ENCODE data around the gene OR11A1. TPM values are rescaled to one million over a fixed set of nuclear protein-coding genes. Genes with fewer than 3 reads are reported as not detected.

Gene OR11A1
- total and polyA plus RNA-seq, 2 donors (not counting 1 experiment from before 2014, with no cell fraction given) = not detected

GRCh38 chr6:29487660-29488059 is 30.8 kb upstream of the OR11A1 start, which contains the start of gene MAS1L:
Gene MAS1L (minus strand): TSS chr6:29487956. CDS start chr6:29487902, 54 bp downstream.
- Histone ChIP-seq H3K4me2 (replicated peaks; ENCODE audit: low read depth, low read length, poor library complexity, severe bottlenecking) (no peak within 1 kb of the TSS), H3K4me1 (ENCODE audit: control insufficient read depth in 2 of 2, insufficient read depth in 2 of 2, low read length in 2 of 2) (no peaks in the 10 kb centered on the region), H3K9me3 (ENCODE audit: control extremely low read depth in 1 of 3, control insufficient read depth in 2 of 3, insufficient read depth in 1 of 3, low read length in 2 of 3) (no peaks in the 10 kb centered on the region), H3K36me3 (replicated peaks in 1 of 2; ENCODE audit: control extremely low read depth in 1 of 2, control insufficient read depth in 1 of 2, extremely low read depth in 1 of 2, insufficient read depth in 2 of 2, low read length in 1 of 2) (no peaks in the 10 kb centered on the region), H3K27ac (ENCODE audit: low read length in 2 of 2) (no peak within 1 kb of the TSS), H3K79me2 (ENCODE audit: control insufficient read depth, insufficient read depth, low read length) (no peaks in the 10 kb centered on the region), H4K20me1 (ENCODE audit: control insufficient read depth, insufficient read depth, low read length, poor library complexity, severe bottlenecking) (no peaks in the 10 kb centered on the region), H2AFZ (ENCODE audit: insufficient read depth, low read depth, low read length, poor library complexity, severe bottlenecking) (no peak within 1 kb of the TSS), H3K9ac (ENCODE audit: low read length) (no peak within 1 kb of the TSS), H3K4me3 (ENCODE audit: control extremely low read depth in 1 of 5, extremely low read depth in 1 of 5, insufficient read depth in 1 of 5, low read depth in 2 of 5, low read length in 4 of 5) (no peak within 1 kb of the TSS), H3K27me3 (replicated peaks in 1 of 4; ENCODE audit: control extremely low read depth in 1 of 4, control insufficient read depth in 3 of 4, insufficient read depth in 4 of 4, low read length in 3 of 4) (peaks cover 0 to 9% (median 2%) of the 10 kb centered on the region in 4 experiments)
- CTCF ChIA-PET = interaction anchor here (0.7 kb wide), 1 partner anchor 98 kb away, joined by 3 read pairs; no protein-coding TSS in a partner anchor
- Mint-ChIP-seq H3K4me3 (no peak within 1 kb of the TSS), H3K27me3 (peaks cover 34% of the 10 kb centered on the region), H3K4me1 (no peaks in the 10 kb centered on the region), H3K27ac (no peak within 1 kb of the TSS), H3K9me3 (ENCODE audit: insufficient read depth) (peaks cover under 1% of the 10 kb centered on the region)
- DNase-seq (no peak), ATAC-seq (ENCODE audit: low read depth) (no peak)
- POLR2A ChIA-PET = no interaction called here
- intact Hi-C loops (cut with micrococcal nuclease) = no loop called here
- WGBS (ENCODE audit: insufficient coverage) = 82% methylated on average over 2 of the region's 2 CpGs
- no peak for TF ChIP-seq EZH2 (IDR thresholded peaks at IDR 0.05; ENCODE audit: borderline replicate concordance, insufficient read depth, low read depth, low read length, poor library complexity, severe bottlenecking)
- TF ChIP-seq CTCF (IDR thresholded peaks at IDR 0.05) = no peak

- peaks cover 0 to 9% (median 2%) of the 10 kb centered on the region in 4 experiments for H3K27me3 ChIP-seq (replicated peaks in 1 of 4; ENCODE audit: control extremely low read depth in 1 of 4, control insufficient read depth in 3 of 4, insufficient read depth in 4 of 4, low read length in 3 of 4)
- no peaks in the 10 kb centered on the region for H3K4me1 Mint-ChIP-seq
- no peaks in the 10 kb centered on the region for H4K20me1 ChIP-seq (ENCODE audit: control insufficient read depth, insufficient read depth, low read length, poor library complexity, severe bottlenecking)
- TF ChIP-seq CTCF (IDR thresholded peaks at IDR 0.05) (no peak), EZH2 (IDR thresholded peaks at IDR 0.05; ENCODE audit: borderline replicate concordance, insufficient read depth, low read depth, low read length, poor library complexity, severe bottlenecking) (no peak)
- H3K4me3 Mint-ChIP-seq = no peak overlapping the region
- H3K27ac ChIP-seq (ENCODE audit: low read length in 2 of 2) = no peak overlapping the region
- 98% methylated on average over 4 of the region's 5 CpGs for WGBS (ENCODE audit: insufficient coverage)
- ATAC-seq (ENCODE audit: low read depth) (no peak), DNase-seq (no peak)
- POLR2A ChIA-PET = no interaction called here
- H2AFZ ChIP-seq (ENCODE audit: insufficient read depth, low read depth, low read length, poor library complexity, severe bottlenecking) = no peak overlapping the region
- no peaks in the 10 kb centered on the region for H3K36me3 ChIP-seq (replicated peaks in 1 of 2; ENCODE audit: control extremely low read depth in 1 of 2, control insufficient read depth in 1 of 2, extremely low read depth in 1 of 2, insufficient read depth in 2 of 2, low read length in 1 of 2)
- no peak overlapping the region for H3K4me2 ChIP-seq (replicated peaks; ENCODE audit: low read depth, low read length, poor library complexity, severe bottlenecking)
- H3K27ac Mint-ChIP-seq = no peak overlapping the region
- no peaks in the 10 kb centered on the region for H3K79me2 ChIP-seq (ENCODE audit: control insufficient read depth, insufficient read depth, low read length)
- no peak overlapping the region for H3K9ac ChIP-seq (ENCODE audit: low read length)
- no peaks in the 10 kb centered on the region for H3K9me3 ChIP-seq (ENCODE audit: control extremely low read depth in 1 of 3, control insufficient read depth in 2 of 3, insufficient read depth in 1 of 3, low read length in 2 of 3)
- H3K4me1 ChIP-seq (ENCODE audit: control insufficient read depth in 2 of 2, insufficient read depth in 2 of 2, low read length in 2 of 2) = no peaks in the 10 kb centered on the region
- CTCF ChIA-PET = no interaction called here
- peaks cover 32% of the 10 kb centered on the region for H3K27me3 Mint-ChIP-seq
- intact Hi-C loops (cut with micrococcal nuclease) = no loop called here
- H3K9me3 Mint-ChIP-seq (ENCODE audit: insufficient read depth) = peaks cover 4% of the 10 kb centered on the region
- no peak overlapping the region for H3K4me3 ChIP-seq (ENCODE audit: control extremely low read depth in 1 of 5, extremely low read depth in 1 of 5, insufficient read depth in 1 of 5, low read depth in 2 of 5, low read length in 4 of 5)
Measured at GRCh38 chr6:29487131-29487530, 30.3 kb upstream of the OR11A1 start.
